Astrocyte of the spinal cord (primary cell): ENCODE data around the gene CRYAB.

Experiments
- DNase-seq: peaks from one replicate; pipeline ENCODE4 v3.0.0; 2011; ENCODE audit warnings: low read depth, low spot score
- H3K4me3 ChIP-seq: 2 replicates; pipeline ENCODE4 v1.5.1; 2011; ENCODE audit warnings: low read depth, mild to moderate bottlenecking, low read length, moderate library complexity
- in situ Hi-C: cut with HindIII; loops from 2 replicates; pipeline ENCODE4 v1.10.0; 2017; ENCODE audit warnings: low sequenced_read_pairs
- TF ChIP-seq, protein P1 (sequence below): IDR thresholded peaks from 2 replicates; pipeline ENCODE4 v1.5.1; 2012; ENCODE audit warnings: low read depth, mild to moderate bottlenecking, low read length, inconsistent platforms

The CRYAB gene

GRCh38 chr11:111911563-111912401, at the start of gene CRYAB:
Gene CRYAB, minus strand, starts transcription at chr11:111911770. Its CDS starts 46 bp downstream, at chr11:111911724.
- peak within 1 kb of the TSS; percentile 12 for H3K4me3 ChIP-seq
- DNase-seq, result peak; percentile 49
- TF ChIP-seq, protein P1, sequence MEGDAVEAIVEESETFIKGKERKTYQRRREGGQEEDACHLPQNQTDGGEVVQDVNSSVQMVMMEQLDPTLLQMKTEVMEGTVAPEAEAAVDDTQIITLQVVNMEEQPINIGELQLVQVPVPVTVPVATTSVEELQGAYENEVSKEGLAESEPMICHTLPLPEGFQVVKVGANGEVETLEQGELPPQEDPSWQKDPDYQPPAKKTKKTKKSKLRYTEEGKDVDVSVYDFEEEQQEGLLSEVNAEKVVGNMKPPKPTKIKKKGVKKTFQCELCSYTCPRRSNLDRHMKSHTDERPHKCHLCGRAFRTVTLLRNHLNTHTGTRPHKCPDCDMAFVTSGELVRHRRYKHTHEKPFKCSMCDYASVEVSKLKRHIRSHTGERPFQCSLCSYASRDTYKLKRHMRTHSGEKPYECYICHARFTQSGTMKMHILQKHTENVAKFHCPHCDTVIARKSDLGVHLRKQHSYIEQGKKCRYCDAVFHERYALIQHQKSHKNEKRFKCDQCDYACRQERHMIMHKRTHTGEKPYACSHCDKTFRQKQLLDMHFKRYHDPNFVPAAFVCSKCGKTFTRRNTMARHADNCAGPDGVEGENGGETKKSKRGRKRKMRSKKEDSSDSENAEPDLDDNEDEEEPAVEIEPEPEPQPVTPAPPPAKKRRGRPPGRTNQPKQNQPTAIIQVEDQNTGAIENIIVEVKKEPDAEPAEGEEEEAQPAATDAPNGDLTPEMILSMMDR, result no peak
- in situ Hi-C loops, result no loop called here

DNA sequence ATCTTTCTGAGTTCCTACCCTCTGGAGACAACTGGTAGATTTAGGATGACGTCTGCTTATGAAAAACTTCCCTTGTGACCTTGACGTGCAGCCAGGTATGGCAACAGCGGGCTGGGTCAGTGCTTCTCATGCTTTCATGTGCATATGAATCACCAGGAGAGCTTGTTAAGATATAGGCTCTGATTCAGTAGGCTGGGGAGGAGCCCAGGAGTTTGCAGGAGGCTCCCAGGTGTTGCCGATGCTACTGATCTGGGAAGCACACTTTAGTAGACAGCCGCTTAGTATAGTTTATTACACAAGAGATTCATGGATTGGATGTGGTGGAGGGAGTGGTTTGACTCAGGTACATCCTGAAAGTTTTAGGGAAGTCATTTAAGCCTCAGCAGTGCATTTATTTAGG, 49.3 kb upstream of the CRYAB start:
- TF ChIP-seq, protein P1, result no peak
- no peak overlapping the region for H3K4me3 ChIP-seq
- DNase-seq, result no peak
- in situ Hi-C loops, result no loop called here

GRCh38 chr11:111957663-111958444, 46.3 kb upstream of the CRYAB start:
- TF ChIP-seq, protein P1, result no peak
- no peak overlapping the region for H3K4me3 ChIP-seq
- no peak for DNase-seq
- in situ Hi-C loops, result no loop called here

- TF ChIP-seq, protein P1, result no peak
- DNase-seq, result no peak
- in situ Hi-C loops, result no loop called here
- H3K4me3 ChIP-seq, result no peak overlapping the region
Observed at GRCh38 chr11:111954154-111954553, 42.6 kb upstream of the CRYAB start.

DNA sequence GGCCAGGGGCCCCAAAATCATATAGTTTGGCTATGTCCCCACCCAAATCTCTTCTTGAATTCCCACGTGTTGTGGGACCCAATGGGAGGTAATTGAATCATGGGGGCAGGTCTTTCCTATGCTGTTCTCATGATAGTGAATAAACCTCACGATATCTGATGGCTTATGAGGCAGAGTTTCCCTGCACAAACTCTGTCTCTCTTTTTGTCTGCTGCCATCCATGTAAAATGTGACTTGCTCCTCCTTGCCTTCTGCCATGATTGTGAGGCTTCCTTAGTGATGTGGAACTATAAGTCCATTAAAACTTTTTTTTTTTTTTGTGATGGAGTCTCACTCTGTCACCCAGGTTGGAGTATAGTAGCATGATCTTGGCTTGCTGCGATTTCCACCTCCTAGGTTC, 40.0 kb upstream of the CRYAB start:
- in situ Hi-C loops, result no loop called here
- no peak overlapping the region for H3K4me3 ChIP-seq
- no peak for DNase-seq
- TF ChIP-seq, protein P1, result no peak

DNA sequence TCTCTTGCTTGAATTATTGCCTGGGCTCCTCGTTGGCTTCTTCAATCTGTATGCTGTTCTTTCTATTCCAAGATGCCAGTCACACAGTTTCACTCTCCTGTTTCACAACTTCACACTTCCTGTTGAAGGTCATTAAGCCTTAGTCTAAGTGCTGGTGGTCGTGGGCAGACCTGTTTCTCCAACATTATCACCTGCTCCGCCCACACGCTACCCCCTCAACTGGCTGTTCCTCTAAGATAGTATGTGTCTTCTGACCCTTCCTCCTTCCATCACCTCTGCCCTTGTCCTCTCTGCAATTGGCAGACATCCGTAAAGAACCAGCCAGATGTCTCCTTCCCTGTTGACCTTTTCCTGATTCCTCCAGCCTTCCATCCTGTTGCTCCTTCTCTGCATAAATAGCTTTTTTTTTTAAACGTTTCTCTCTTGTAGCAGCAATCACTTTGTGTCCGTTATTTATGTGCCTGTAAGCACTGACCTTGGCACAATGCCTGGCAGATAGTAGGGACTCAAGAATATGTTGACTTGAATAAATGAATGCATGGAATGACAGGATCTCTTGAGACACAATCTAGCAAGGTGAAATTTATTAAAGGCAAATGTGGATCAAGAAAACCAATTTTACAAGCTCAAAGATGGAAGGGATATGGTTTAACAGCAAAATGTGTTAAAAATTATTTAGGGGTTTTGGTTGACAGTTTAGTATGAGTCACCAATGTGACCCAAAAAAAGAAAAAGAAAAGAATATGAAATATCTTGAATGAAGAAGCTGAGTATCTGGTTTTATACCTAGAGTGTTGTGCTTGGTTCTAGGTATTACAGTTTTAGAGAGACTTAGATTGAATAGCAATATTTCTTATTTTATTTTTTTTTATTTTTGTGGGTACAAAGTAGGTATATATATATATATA, 38.2 kb upstream of the CRYAB start:
- no peak for DNase-seq
- no peak overlapping the region for H3K4me3 ChIP-seq
- in situ Hi-C loops, result no loop called here
- TF ChIP-seq, protein P1, result no peak
